ENCODE results near the gene MOCOS.

DNA sequence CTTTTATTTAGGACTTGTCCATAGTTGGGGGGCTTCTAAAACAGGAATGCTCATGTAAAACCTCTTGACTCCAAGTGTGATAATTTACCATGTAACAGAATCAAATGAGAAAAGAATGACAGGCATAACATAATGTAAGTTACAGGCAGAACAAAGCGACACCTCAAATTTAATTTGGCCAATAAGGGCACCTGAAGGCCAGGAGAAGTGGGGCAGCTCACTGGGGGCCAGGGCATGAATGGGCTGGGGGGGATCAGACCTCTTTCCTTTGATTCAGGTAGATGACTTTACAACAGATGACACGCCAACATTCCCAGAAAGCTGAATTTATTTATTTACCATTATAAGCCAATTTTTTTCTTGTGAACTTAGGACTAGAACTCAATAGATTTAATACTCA lies 14.5 kb downstream of the MOCOS start:
- TF ChIP-seq, protein P1, sequence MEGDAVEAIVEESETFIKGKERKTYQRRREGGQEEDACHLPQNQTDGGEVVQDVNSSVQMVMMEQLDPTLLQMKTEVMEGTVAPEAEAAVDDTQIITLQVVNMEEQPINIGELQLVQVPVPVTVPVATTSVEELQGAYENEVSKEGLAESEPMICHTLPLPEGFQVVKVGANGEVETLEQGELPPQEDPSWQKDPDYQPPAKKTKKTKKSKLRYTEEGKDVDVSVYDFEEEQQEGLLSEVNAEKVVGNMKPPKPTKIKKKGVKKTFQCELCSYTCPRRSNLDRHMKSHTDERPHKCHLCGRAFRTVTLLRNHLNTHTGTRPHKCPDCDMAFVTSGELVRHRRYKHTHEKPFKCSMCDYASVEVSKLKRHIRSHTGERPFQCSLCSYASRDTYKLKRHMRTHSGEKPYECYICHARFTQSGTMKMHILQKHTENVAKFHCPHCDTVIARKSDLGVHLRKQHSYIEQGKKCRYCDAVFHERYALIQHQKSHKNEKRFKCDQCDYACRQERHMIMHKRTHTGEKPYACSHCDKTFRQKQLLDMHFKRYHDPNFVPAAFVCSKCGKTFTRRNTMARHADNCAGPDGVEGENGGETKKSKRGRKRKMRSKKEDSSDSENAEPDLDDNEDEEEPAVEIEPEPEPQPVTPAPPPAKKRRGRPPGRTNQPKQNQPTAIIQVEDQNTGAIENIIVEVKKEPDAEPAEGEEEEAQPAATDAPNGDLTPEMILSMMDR (IDR thresholded peaks at IDR 0.05): no peak
- TF ChIP-seq POLR2A (IDR thresholded peaks at IDR 0.05): no peak

Measured in ovary (tissue), 3 donors.